Measurements from ENCODE around the gene PLEK. TPM values are rescaled to one million over a fixed set of nuclear protein-coding genes. Genes with fewer than 3 reads are reported as not detected.

PLEK gene
- total RNA-seq, 1 donor: under 0.01 TPM

GRCh38 chr2:68412127-68412819 is 47.2 kb downstream of the PLEK start:
- DNase-seq (ENCODE audit: low read depth): no peak
- TF ChIP-seq CTCF (IDR thresholded peaks at IDR 0.05; ENCODE audit: insufficient read depth, low read length): no peak
- H3K4me3 ChIP-seq (ENCODE audit: low read depth, low read length): no peak overlapping the region

GRCh38 chr2:68413466-68413865 is 48.4 kb downstream of the PLEK start:
- no peak for TF ChIP-seq CTCF (IDR thresholded peaks at IDR 0.05; ENCODE audit: insufficient read depth, low read length)
- H3K4me3 ChIP-seq (ENCODE audit: low read depth, low read length): no peak overlapping the region
- no peak for DNase-seq (ENCODE audit: low read depth)

GRCh38 chr2:68414452-68414851 is 49.4 kb downstream of the PLEK start:
- no peak overlapping the region for H3K4me3 ChIP-seq (ENCODE audit: low read depth, low read length)
- no peak for TF ChIP-seq CTCF (IDR thresholded peaks at IDR 0.05; ENCODE audit: insufficient read depth, low read length)
- no peak for DNase-seq (ENCODE audit: low read depth)

GRCh38 chr2:68414876-68415275 is 49.8 kb downstream of the PLEK start:
- no peak for DNase-seq (ENCODE audit: low read depth)
- H3K4me3 ChIP-seq (ENCODE audit: low read depth, low read length): no peak overlapping the region
- TF ChIP-seq CTCF (IDR thresholded peaks at IDR 0.05; ENCODE audit: insufficient read depth, low read length): no peak

- TF ChIP-seq CTCF (IDR thresholded peaks at IDR 0.05; ENCODE audit: insufficient read depth, low read length): no peak
- no peak for DNase-seq (ENCODE audit: low read depth)
- no peak overlapping the region for H3K4me3 ChIP-seq (ENCODE audit: low read depth, low read length)
These were observed 50.4 kb downstream of the PLEK start for GRCh38 chr2:68415521-68415920.

GRCh38 chr2:68416081-68416675 is 51.1 kb downstream of the PLEK start:
- TF ChIP-seq CTCF (IDR thresholded peaks at IDR 0.05; ENCODE audit: insufficient read depth, low read length): no peak
- no peak for DNase-seq (ENCODE audit: low read depth)
- no peak overlapping the region for H3K4me3 ChIP-seq (ENCODE audit: low read depth, low read length)

Measured in fibroblast of the aortic adventitia (primary cell).